CD4-positive, CD25-positive, alpha-beta regulatory T cell (primary cell): ENCODE data around the gene AUTS2. TPM values are rescaled to one million over a fixed set of nuclear protein-coding genes. Genes with fewer than 3 reads are reported as not detected.
A peak's percentile ranks its signal among the peaks of the same experiment; 100 is the strongest.
"Not testable (repeated sequence)": the region's sequence is repeated elsewhere in the genome, so short reads cannot be mapped to it uniquely, and the experiment has no call there.

Experiments used
- ATAC-seq, 2 donors: fragments of 150-1000 bp; cut with Tn5 transposase; one replicate each; pipeline ENCODE4 v1.10.0; 2021; ENCODE audit warnings: low read depth in 2 of 2, moderate number of reproducible peaks in 2 of 2, moderate library complexity in 1 of 2
- DNase-seq, 3 donors: peaks; one replicate each; pipeline versions ENCODE4 v3.0.0 to v3.0.0-alpha.2; 2012 to 2022; ENCODE audit warnings: mixed read lengths in 1 of 3
- H3K27ac ChIP-seq: one replicate; pipeline ENCODE4 v1.7.0; 2013; ENCODE audit warnings: mild to moderate bottlenecking, low read length; ENCODE audit not compliant: insufficient read depth, poor library complexity, severe bottlenecking
- H3K27me3 ChIP-seq: one replicate; pipeline ENCODE4 v1.7.0; 2013; ENCODE audit warnings: low read length; ENCODE audit not compliant: control insufficient read depth, insufficient read depth
- H3K36me3 ChIP-seq: one replicate; pipeline ENCODE4 v1.7.0; 2013; ENCODE audit warnings: mild to moderate bottlenecking, low read length, moderate library complexity; ENCODE audit not compliant: control insufficient read depth, insufficient read depth
- H3K4me1 ChIP-seq: 2 replicates; pipeline ENCODE4 v1.7.0; 2013; ENCODE audit warnings: mild to moderate bottlenecking, low read length; ENCODE audit not compliant: insufficient read depth, control insufficient read depth, poor library complexity, severe bottlenecking
- H3K4me3 ChIP-seq: one replicate; pipeline ENCODE4 v1.7.0; 2013; ENCODE audit warnings: low read depth, mild to moderate bottlenecking, low read length, moderate library complexity
- H3K9me3 ChIP-seq, 2 experiments: 1 replicate in 1 of 2; 2 replicates in 1 of 2; pipeline ENCODE4 v1.7.0; 2013; ENCODE audit warnings: low read length in 2 of 2, mild to moderate bottlenecking in 1 of 2, moderate library complexity in 1 of 2; ENCODE audit not compliant: control insufficient read depth in 2 of 2
- H3K27ac Mint-ChIP-seq, 3 donors: one replicate each; pipeline ENCODE4 v1.8.0; 2020 to 2022; ENCODE audit warnings: mild to moderate bottlenecking in 3 of 3, mixed read lengths in 3 of 3, moderate library complexity in 2 of 3
- H3K27me3 Mint-ChIP-seq: one replicate; pipeline ENCODE4 v1.8.0; 2022; ENCODE audit warnings: mild to moderate bottlenecking, mixed read lengths
- H3K36me3 Mint-ChIP-seq: one replicate; pipeline ENCODE4 v1.8.0; 2020; ENCODE audit warnings: mixed read lengths
- H3K4me1 Mint-ChIP-seq, 4 donors: one replicate each; pipeline ENCODE4 v1.8.0; 2020 to 2022; ENCODE audit warnings: mixed read lengths in 4 of 4, mild to moderate bottlenecking in 1 of 4
- H3K4me3 Mint-ChIP-seq, 4 donors: one replicate each; pipeline ENCODE4 v1.8.0; 2020 to 2022; ENCODE audit warnings: mild to moderate bottlenecking in 4 of 4, mixed read lengths in 4 of 4, moderate library complexity in 3 of 4
- H3K9me3 Mint-ChIP-seq, 7 donors: one replicate each; pipeline ENCODE4 v1.8.0; 2020 to 2022; ENCODE audit warnings: mixed read lengths in 7 of 7, mild to moderate bottlenecking in 3 of 7, moderate library complexity in 2 of 7
- polyA plus RNA-seq, 4 donors: library from polyadenylated mRNA; unstranded; fragments of 300-500 nt; fragmentation: Illumina TruSeq; gene quantifications; one replicate each; pipeline ENCODE4 v1.2.3, GENCODE V29; 2021
- total RNA-seq: library from RNA; stranded (reverse); gene quantifications from one replicate; pipeline ENCODE4 v1.2.3, GENCODE V29; 2022

Gene AUTS2
- total and polyA plus RNA-seq, 5 donors from 2014 or later = 0.47 to 32.4 (median 0.74) TPM

GRCh38 chr7:70648499-70648861 is 1050.2 kb downstream of the AUTS2 start:
- not testable (repeated sequence) for H3K36me3 Mint-ChIP-seq, DNase-seq, H3K27me3 Mint-ChIP-seq, H3K4me3 ChIP-seq, H3K9me3 Mint-ChIP-seq, H3K9me3 ChIP-seq, H3K4me1 ChIP-seq, H3K27me3 ChIP-seq, ATAC-seq, H3K36me3 ChIP-seq, H3K27ac ChIP-seq
- peak overlapping the region in 2 of 4 donors; percentile 31 to 70 for H3K4me3 Mint-ChIP-seq
- H3K4me1 Mint-ChIP-seq = peaks cover 0 to 10% (median 4%) of the 10 kb centered on the region in 4 donors
- H3K27ac Mint-ChIP-seq = peak overlapping the region in 2 of 3 donors; percentile 50 to 55

GRCh38 chr7:70649323-70649722 is 1051.0 kb downstream of the AUTS2 start:
- Mint-ChIP-seq H3K27ac (no peak overlapping the region), H3K36me3 (no peaks in the 10 kb centered on the region), H3K27me3 (no peaks in the 10 kb centered on the region), H3K4me1 (peaks cover 0 to 10% (median 4%) of the 10 kb centered on the region in 4 donors), H3K9me3 (peaks cover 0 to 8% (median 3%) of the 10 kb centered on the region in 7 donors), H3K4me3 (peak overlapping the region in 1 of 4 donors; percentile 31)
- no peak for ATAC-seq
- H3K27me3 ChIP-seq = no peaks in the 10 kb centered on the region
- no peaks in the 10 kb centered on the region for H3K4me1 ChIP-seq
- H3K9me3 ChIP-seq = no peaks in the 10 kb centered on the region
- H3K4me3 ChIP-seq = no peak overlapping the region
- H3K27ac ChIP-seq = no peak overlapping the region
- DNase-seq = no peak
- H3K36me3 ChIP-seq = no peaks in the 10 kb centered on the region

- no peaks in the 10 kb centered on the region for H3K36me3 ChIP-seq
- DNase-seq (no peak), ATAC-seq (no peak)
- Mint-ChIP-seq H3K27ac (no peak overlapping the region), H3K27me3 (no peaks in the 10 kb centered on the region), H3K36me3 (no peaks in the 10 kb centered on the region), H3K9me3 (peaks cover 0 to 8% (median 1%) of the 10 kb centered on the region in 7 donors), H3K4me1 (peaks cover 0 to under 1% (median 0%) of the 10 kb centered on the region in 4 donors), H3K4me3 (no peak overlapping the region)
- H3K4me3 ChIP-seq = no peak overlapping the region
- H3K27me3 ChIP-seq = no peaks in the 10 kb centered on the region
- H3K27ac ChIP-seq = no peak overlapping the region
- H3K9me3 ChIP-seq = no peaks in the 10 kb centered on the region
- H3K4me1 ChIP-seq = no peaks in the 10 kb centered on the region
Measured at GRCh38 chr7:70654146-70654545, 1055.9 kb downstream of the AUTS2 start.

DNA sequence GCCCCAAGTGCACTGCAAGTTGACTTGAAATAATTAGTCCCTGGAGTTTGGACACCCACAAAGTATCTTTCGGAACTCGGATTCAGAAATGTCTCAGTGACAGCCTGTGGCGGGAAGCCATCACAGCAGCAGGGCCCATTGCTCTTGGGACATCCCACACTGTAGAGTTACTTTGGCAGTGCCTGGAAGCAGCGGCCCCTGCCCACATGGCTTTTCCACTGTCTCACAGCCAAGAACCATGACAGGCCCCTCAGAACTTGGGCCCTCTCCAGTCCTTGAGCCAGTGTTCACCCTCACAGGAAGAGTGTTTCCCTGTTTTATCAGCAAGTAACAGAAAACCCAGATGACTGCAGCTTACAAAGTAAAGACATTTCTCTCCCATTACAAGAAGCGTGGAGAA is 1056.7 kb downstream of the AUTS2 start:
- DNase-seq = no peak
- H3K27me3 ChIP-seq = no peaks in the 10 kb centered on the region
- Mint-ChIP-seq H3K9me3 (peaks cover 0 to 8% (median 2%) of the 10 kb centered on the region in 7 donors), H3K27me3 (no peaks in the 10 kb centered on the region), H3K36me3 (no peaks in the 10 kb centered on the region), H3K4me1 (peaks cover 0 to 3% (median 0%) of the 10 kb centered on the region in 4 donors), H3K27ac (no peak overlapping the region), H3K4me3 (no peak overlapping the region)
- H3K27ac ChIP-seq = no peak overlapping the region
- no peak for ATAC-seq
- no peak overlapping the region for H3K4me3 ChIP-seq
- no peaks in the 10 kb centered on the region for H3K9me3 ChIP-seq
- H3K36me3 ChIP-seq = no peaks in the 10 kb centered on the region
- no peaks in the 10 kb centered on the region for H3K4me1 ChIP-seq

- Mint-ChIP-seq H3K4me1 (peaks cover 0 to 3% (median 0%) of the 10 kb centered on the region in 4 donors), H3K4me3 (no peak overlapping the region), H3K9me3 (peaks cover 0 to 6% (median under 1%) of the 10 kb centered on the region in 7 donors), H3K36me3 (no peaks in the 10 kb centered on the region), H3K27me3 (no peaks in the 10 kb centered on the region), H3K27ac (no peak overlapping the region)
- DNase-seq (no peak), ATAC-seq (no peak)
- Histone ChIP-seq H3K4me1 (no peaks in the 10 kb centered on the region), H3K36me3 (no peaks in the 10 kb centered on the region), H3K27me3 (no peaks in the 10 kb centered on the region), H3K4me3 (no peak overlapping the region), H3K27ac (no peak overlapping the region), H3K9me3 (no peaks in the 10 kb centered on the region)
Measured at GRCh38 chr7:70655694-70656093, 1057.4 kb downstream of the AUTS2 start.

GRCh38 chr7:70657571-70657970 is 1059.3 kb downstream of the AUTS2 start:
- Histone ChIP-seq H3K27me3 (no peaks in the 10 kb centered on the region), H3K4me3 (no peak overlapping the region), H3K27ac (no peak overlapping the region), H3K9me3 (no peaks in the 10 kb centered on the region), H3K36me3 (no peaks in the 10 kb centered on the region), H3K4me1 (no peaks in the 10 kb centered on the region)
- DNase-seq = no peak
- no peak overlapping the region for H3K27ac Mint-ChIP-seq
- peaks cover 0 to 3% (median 0%) of the 10 kb centered on the region in 4 donors for H3K4me1 Mint-ChIP-seq
- H3K4me3 Mint-ChIP-seq = no peak overlapping the region
- no peaks in the 10 kb centered on the region for H3K36me3 Mint-ChIP-seq
- no peak for ATAC-seq
- peaks cover 0 to 4% (median 0%) of the 10 kb centered on the region in 7 donors for H3K9me3 Mint-ChIP-seq
- H3K27me3 Mint-ChIP-seq = no peaks in the 10 kb centered on the region

DNA sequence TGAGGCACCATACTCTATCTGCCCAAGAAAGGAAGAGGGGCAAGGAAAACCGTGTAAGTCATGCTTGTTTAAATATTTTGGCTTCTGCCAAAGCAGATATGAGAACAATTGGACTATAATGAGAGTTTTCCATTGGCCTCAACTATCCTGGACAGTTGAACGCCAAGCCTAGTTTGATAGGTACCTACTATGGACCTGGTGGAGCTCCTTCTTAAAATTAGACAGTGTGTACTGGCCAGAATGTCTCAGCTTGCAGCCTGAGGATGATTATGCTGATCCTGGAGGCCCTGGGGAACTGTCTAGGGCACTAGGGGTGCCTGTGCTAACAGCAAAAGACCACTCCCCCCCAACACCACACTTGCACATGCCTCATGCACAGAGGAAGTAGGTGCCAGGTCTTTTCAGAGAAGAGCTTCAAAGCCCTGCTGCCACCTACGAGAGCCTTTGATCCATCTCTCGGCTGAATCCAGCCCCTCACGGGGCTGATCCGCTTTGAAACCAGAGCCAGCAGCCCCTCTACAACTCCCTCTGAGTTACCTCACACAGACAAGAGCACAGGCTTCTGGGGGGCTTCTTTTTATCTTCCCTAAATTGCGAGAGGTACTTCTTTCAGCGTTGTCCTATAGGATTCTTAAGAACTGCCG is 1059.8 kb downstream of the AUTS2 start:
- Histone ChIP-seq H3K27me3 (no peaks in the 10 kb centered on the region), H3K4me1 (no peaks in the 10 kb centered on the region), H3K36me3 (no peaks in the 10 kb centered on the region), H3K9me3 (no peaks in the 10 kb centered on the region), H3K4me3 (no peak overlapping the region), H3K27ac (no peak overlapping the region)
- Mint-ChIP-seq H3K27me3 (no peaks in the 10 kb centered on the region), H3K4me3 (no peak overlapping the region), H3K27ac (no peak overlapping the region), H3K4me1 (peaks cover 0 to 3% (median 0%) of the 10 kb centered on the region in 4 donors), H3K36me3 (no peaks in the 10 kb centered on the region), H3K9me3 (peaks cover 0 to 3% (median 0%) of the 10 kb centered on the region in 7 donors)
- ATAC-seq = no peak
- no peak for DNase-seq

DNA sequence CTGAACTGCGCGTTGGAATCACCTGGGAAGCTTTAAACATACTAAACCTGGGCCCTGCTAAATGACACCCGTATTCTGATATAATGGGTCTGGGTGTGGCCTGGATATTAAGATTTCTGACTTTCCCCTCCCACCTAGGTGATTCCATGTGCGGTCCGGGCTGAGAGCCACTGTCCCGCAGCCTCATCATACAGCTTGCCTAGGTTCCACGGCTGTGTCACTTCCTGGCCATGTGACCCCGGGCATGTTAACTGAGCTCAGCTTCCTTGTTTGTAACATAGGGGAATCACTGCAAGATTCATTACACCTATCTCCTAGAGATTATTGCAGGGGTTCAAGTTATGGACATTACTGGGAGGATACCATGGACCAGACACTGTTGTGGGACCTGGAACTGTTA is 1061.0 kb downstream of the AUTS2 start:
- H3K36me3 ChIP-seq = no peaks in the 10 kb centered on the region
- no peaks in the 10 kb centered on the region for H3K27me3 ChIP-seq
- Mint-ChIP-seq H3K27me3 (no peaks in the 10 kb centered on the region), H3K36me3 (no peaks in the 10 kb centered on the region), H3K4me1 (peaks cover 0 to 3% (median 0%) of the 10 kb centered on the region in 4 donors), H3K9me3 (peaks cover 0 to 3% (median 0%) of the 10 kb centered on the region in 7 donors), H3K27ac (no peak overlapping the region), H3K4me3 (no peak overlapping the region)
- DNase-seq = no peak
- H3K9me3 ChIP-seq = no peaks in the 10 kb centered on the region
- H3K4me3 ChIP-seq = no peak overlapping the region
- ATAC-seq = no peak
- H3K4me1 ChIP-seq = no peaks in the 10 kb centered on the region
- no peak overlapping the region for H3K27ac ChIP-seq
